A549 (cell line): ENCODE results near the gene CLPX.
"Not testable (repeated sequence)": the region's sequence is repeated elsewhere in the genome, so short reads cannot be mapped to it uniquely, and the experiment has no call there.

Experiments used
- CTCF ChIP-seq: fragments of >200 bp; sonication (Bioruptor Twin); formaldehyde crosslinking; IDR thresholded peaks from 3 replicates; pipeline ENCODE4 v1.5.1; 2016
- ELK1 ChIP-seq: fragments of 150-350 bp; IDR thresholded peaks from 2 replicates; pipeline ENCODE4 v1.6.1; 2014; ENCODE audit warnings: low read depth, mild to moderate bottlenecking, low read length
- HMGXB4 ChIP-seq: fragments of 250-450 bp; sonication (Bioruptor Pico); IDR thresholded peaks from 2 replicates; pipeline ENCODE4 v1.5.0; 2021; ENCODE audit warnings: mild to moderate bottlenecking, moderate library complexity, borderline replicate concordance
- MAX ChIP-seq: IDR thresholded peaks from 2 replicates; pipeline ENCODE4 v1.6.1; 2012
- TF ChIP-seq, protein P1 (sequence below): fragments of >200 bp; sonication (Bioruptor Twin); formaldehyde crosslinking; IDR thresholded peaks from 3 replicates; pipeline ENCODE4 v1.6.1; 2016
- TF ChIP-seq, protein P2 (sequence below): fragments of 200-600 bp; sonication (generic); IDR thresholded peaks from 2 replicates; pipeline ENCODE4 v1.6.1; 2016; ENCODE audit warnings: antibody characterized with exemption, mild to moderate bottlenecking, moderate library complexity

DNA sequence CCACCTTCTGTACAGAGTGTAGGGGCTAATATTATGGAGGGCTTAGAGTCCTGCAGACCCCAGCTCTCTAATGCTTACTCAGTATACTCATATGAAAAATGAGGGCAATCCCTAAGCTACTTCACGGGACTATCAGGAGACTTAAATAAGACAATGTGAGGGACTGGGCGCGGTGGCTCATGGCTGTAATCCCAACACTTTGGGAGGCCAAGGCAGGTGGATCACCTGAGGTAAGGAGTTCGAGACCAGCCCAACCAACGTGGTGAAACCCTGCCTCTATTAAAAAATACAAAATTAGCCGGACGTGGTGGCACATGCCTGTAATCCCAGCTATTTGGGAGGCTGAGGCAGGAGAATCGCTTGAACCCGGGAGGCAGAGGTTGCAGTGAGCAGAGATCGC, 85.3 kb downstream of the CLPX start:
- TF ChIP-seq HMGXB4 (CRISPR knock-in tag); ELK1; MAX; CTCF: not testable (repeated sequence)
- TF ChIP-seq, protein P1, sequence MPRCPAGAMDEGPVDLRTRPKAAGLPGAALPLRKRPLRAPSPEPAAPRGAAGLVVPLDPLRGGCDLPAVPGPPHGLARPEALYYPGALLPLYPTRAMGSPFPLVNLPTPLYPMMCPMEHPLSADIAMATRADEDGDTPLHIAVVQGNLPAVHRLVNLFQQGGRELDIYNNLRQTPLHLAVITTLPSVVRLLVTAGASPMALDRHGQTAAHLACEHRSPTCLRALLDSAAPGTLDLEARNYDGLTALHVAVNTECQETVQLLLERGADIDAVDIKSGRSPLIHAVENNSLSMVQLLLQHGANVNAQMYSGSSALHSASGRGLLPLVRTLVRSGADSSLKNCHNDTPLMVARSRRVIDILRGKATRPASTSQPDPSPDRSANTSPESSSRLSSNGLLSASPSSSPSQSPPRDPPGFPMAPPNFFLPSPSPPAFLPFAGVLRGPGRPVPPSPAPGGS: not testable (repeated sequence)
- TF ChIP-seq, protein P2, sequence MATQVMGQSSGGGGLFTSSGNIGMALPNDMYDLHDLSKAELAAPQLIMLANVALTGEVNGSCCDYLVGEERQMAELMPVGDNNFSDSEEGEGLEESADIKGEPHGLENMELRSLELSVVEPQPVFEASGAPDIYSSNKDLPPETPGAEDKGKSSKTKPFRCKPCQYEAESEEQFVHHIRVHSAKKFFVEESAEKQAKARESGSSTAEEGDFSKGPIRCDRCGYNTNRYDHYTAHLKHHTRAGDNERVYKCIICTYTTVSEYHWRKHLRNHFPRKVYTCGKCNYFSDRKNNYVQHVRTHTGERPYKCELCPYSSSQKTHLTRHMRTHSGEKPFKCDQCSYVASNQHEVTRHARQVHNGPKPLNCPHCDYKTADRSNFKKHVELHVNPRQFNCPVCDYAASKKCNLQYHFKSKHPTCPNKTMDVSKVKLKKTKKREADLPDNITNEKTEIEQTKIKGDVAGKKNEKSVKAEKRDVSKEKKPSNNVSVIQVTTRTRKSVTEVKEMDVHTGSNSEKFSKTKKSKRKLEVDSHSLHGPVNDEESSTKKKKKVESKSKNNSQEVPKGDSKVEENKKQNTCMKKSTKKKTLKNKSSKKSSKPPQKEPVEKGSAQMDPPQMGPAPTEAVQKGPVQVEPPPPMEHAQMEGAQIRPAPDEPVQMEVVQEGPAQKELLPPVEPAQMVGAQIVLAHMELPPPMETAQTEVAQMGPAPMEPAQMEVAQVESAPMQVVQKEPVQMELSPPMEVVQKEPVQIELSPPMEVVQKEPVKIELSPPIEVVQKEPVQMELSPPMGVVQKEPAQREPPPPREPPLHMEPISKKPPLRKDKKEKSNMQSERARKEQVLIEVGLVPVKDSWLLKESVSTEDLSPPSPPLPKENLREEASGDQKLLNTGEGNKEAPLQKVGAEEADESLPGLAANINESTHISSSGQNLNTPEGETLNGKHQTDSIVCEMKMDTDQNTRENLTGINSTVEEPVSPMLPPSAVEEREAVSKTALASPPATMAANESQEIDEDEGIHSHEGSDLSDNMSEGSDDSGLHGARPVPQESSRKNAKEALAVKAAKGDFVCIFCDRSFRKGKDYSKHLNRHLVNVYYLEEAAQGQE: not testable (repeated sequence)
